BJ (cell line): ENCODE results near the gene NRSN1. TPM values are rescaled to one million over a fixed set of nuclear protein-coding genes. Genes with fewer than 3 reads are reported as not detected.

Source experiments
- CTCF ChIA-PET: fragments of 350-600 bp; formaldehyde crosslinking; extraction: SDS; loops from one replicate; lab custom pipeline; 2021; ENCODE audit warnings: antibody characterized with exemption, inconsistent platforms; lab: Yijun Ruan, JAX
- POLR2A ChIA-PET: fragments of 300-600 bp; sonication (Branson Sonifier 250); formaldehyde crosslinking; extraction: SDS; loops from one replicate; lab custom pipeline; 2021; ENCODE audit warnings: antibody characterized with exemption; lab: Charles Lee
- DNase-seq: peaks from one replicate; pipeline ENCODE4 v3.0.0-alpha.2; 2011; ENCODE audit warnings: low read depth
- H3K27me3 ChIP-seq: 2 replicates; pipeline ENCODE4 v1.6.0; 2011; ENCODE audit warnings: low read length; ENCODE audit not compliant: control insufficient read depth, insufficient read depth
- H3K36me3 ChIP-seq: 2 replicates; pipeline ENCODE4 v1.5.1; 2011; ENCODE audit warnings: low read length; ENCODE audit not compliant: control insufficient read depth, insufficient read depth
- H3K4me3 ChIP-seq: 2 replicates; pipeline ENCODE4 v1.5.1; 2011; ENCODE audit warnings: low read depth, mild to moderate bottlenecking, control low read depth, low read length
- CTCF ChIP-seq: IDR thresholded peaks from 2 replicates; pipeline ENCODE4 v1.5.1; 2011; ENCODE audit warnings: low read depth, mild to moderate bottlenecking, control low read depth, inconsistent platforms, low read length, moderate library complexity; ENCODE audit not compliant: insufficient read depth
- polyA plus RNA-seq: library from polyadenylated mRNA; depleted of rRNA; stranded (reverse); fragments of >200 nt; gene quantifications from 2 replicates; pipeline ENCODE4 v1.2.3, GENCODE V29; 2011

The NRSN1 gene
- polyA plus RNA-seq, 1 experiment = not detected

GRCh38 chr6:24092407-24092806, 33.6 kb upstream of the NRSN1 start:
- no peaks in the 10 kb centered on the region for H3K36me3 ChIP-seq
- TF ChIP-seq CTCF = no peak
- no peak overlapping the region for H3K4me3 ChIP-seq
- POLR2A ChIA-PET = no interaction called here
- no peak for DNase-seq
- CTCF ChIA-PET = no interaction called here
- H3K27me3 ChIP-seq = no peaks in the 10 kb centered on the region

- Histone ChIP-seq H3K36me3 (no peaks in the 10 kb centered on the region), H3K27me3 (no peaks in the 10 kb centered on the region), H3K4me3 (no peak overlapping the region)
- TF ChIP-seq CTCF = no peak
- ChIA-PET POLR2A (no interaction called here), CTCF (no interaction called here)
- DNase-seq = no peak
These were observed 32.6 kb upstream of the NRSN1 start for GRCh38 chr6:24093381-24093780.

GRCh38 chr6:24099181-24099580, 26.8 kb upstream of the NRSN1 start:
- CTCF ChIA-PET = no interaction called here
- no peaks in the 10 kb centered on the region for H3K36me3 ChIP-seq

GRCh38 chr6:24100024-24100769, 25.8 kb upstream of the NRSN1 start:
- POLR2A ChIA-PET = no interaction called here
- no peaks in the 10 kb centered on the region for H3K27me3 ChIP-seq
- CTCF ChIA-PET = no interaction called here
- DNase-seq = no peak
- no peak overlapping the region for H3K4me3 ChIP-seq
- no peaks in the 10 kb centered on the region for H3K36me3 ChIP-seq
- TF ChIP-seq CTCF = no peak

More at GRCh38 chr6:24099181-24099580, 26.8 kb upstream of the NRSN1 start:
- Histone ChIP-seq H3K27me3 (no peaks in the 10 kb centered on the region), H3K4me3 (no peak overlapping the region)
- POLR2A ChIA-PET = no interaction called here
- no peak for DNase-seq
- TF ChIP-seq CTCF = no peak

- ChIA-PET CTCF (no interaction called here), POLR2A (no interaction called here)
- Histone ChIP-seq H3K4me3 (no peak overlapping the region), H3K27me3 (no peaks in the 10 kb centered on the region), H3K36me3 (no peaks in the 10 kb centered on the region)
- DNase-seq = no peak
- no peak for TF ChIP-seq CTCF
These were observed 25.3 kb upstream of the NRSN1 start for GRCh38 chr6:24100770-24101155.
